Skeletal muscle cell (primary cell): ENCODE measurements around the gene HPS3.
"Not testable (repeated sequence)": the region's sequence is repeated elsewhere in the genome, so short reads cannot be mapped to it uniquely, and the experiment has no call there.

Experiments
- DNase-seq: peaks from one replicate; pipeline ENCODE4 v3.0.0-alpha.2; 2010; ENCODE audit warnings: low read depth
- H3K4me3 ChIP-seq: 2 replicates; pipeline ENCODE4 v1.5.1; 2011; ENCODE audit warnings: low read depth, mild to moderate bottlenecking, control low read depth, low read length, moderate library complexity

Gene HPS3

DNA sequence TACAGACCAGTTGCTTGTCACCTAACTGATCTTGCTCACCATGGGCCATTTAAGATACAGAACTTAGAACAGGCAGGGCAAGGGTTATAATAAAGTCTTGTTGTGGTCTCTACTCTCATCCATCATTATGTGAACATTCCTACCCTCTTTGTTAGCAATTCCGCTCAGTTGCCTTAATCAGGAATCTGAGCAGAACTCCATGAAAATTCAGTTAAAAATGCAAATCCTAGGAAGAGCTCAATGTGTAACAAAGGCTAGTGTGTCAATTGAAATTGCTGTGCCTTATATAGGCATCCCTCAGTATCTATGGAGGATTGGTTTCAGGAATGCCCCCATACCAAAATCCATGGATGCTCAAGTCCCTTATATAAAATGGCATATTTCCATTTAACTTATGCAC is 47.7 kb downstream of the HPS3 start:
- DNase-seq = no peak
- H3K4me3 ChIP-seq = no peak overlapping the region

GRCh38 chr3:149179220-149179619 is 49.8 kb downstream of the HPS3 start:
- DNase-seq = peak; percentile 15
- H3K4me3 ChIP-seq = no peak overlapping the region

DNA sequence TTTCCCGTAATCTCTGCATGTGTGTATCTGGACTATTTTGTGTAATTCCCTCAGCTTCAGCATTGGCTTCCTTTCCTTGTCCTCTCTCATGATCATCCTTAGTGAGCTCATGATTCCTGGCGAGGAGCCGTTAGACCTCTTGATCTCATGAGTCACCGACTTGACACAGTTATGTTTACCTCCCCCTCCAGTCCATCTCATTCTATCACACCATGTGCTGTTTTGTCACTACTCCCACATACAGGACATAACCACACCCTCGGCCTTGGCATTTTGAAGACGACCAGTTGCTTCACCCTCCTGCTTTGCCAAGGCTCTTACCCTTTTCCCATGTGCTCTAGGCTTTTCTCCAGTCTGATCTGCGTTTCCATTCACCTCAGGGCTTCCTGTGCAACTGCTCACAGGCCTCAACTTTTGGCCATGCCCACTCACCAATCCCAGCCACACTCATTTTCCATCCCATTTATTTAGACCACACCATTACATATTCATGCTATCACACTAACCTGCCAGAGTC is 50.7 kb downstream of the HPS3 start:
- peak; percentile 100 for DNase-seq
- H3K4me3 ChIP-seq = no peak overlapping the region

GRCh38 chr3:149181182-149181581 is 51.7 kb downstream of the HPS3 start:
- DNase-seq = no peak
- H3K4me3 ChIP-seq = no peak overlapping the region

GRCh38 chr3:149186219-149186618 is 56.8 kb downstream of the HPS3 start:
- H3K4me3 ChIP-seq = no peak overlapping the region
- no peak for DNase-seq

- DNase-seq = no peak
- H3K4me3 ChIP-seq = no peak overlapping the region
Observed at GRCh38 chr3:149186721-149187120, 57.3 kb downstream of the HPS3 start.

GRCh38 chr3:149188494-149188893 is 59.1 kb downstream of the HPS3 start:
- no peak overlapping the region for H3K4me3 ChIP-seq
- DNase-seq = no peak

GRCh38 chr3:149195221-149195620 is 65.8 kb downstream of the HPS3 start:
- H3K4me3 ChIP-seq = no peak overlapping the region
- no peak for DNase-seq

- H3K4me3 ChIP-seq, DNase-seq: not testable (repeated sequence)
Observed at GRCh38 chr3:149196805-149197592, 67.6 kb downstream of the HPS3 start.

- no peak for DNase-seq
- H3K4me3 ChIP-seq = no peak overlapping the region
Observed at GRCh38 chr3:149197669-149198068, 68.2 kb downstream of the HPS3 start.

DNA sequence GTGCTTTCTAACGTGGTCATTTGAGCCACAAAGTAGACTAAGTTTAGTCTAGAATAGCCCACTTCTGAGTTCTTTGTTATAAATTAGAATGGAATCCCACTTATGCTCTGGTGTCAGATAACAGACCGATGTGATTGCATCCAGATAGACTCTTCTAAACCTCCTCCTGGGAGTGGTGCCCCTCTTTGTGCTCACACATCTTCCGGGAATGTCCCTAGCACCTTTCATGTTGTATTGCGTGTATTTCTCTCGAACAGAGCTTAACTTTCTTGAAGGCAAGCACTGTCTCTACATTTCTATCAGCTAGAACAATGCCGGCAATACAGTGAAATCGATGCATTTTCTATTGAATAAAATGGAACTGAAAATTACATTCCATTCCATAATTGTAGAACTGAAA is 69.2 kb downstream of the HPS3 start:
- no peak overlapping the region for H3K4me3 ChIP-seq
- DNase-seq = peak; percentile 22

DNA sequence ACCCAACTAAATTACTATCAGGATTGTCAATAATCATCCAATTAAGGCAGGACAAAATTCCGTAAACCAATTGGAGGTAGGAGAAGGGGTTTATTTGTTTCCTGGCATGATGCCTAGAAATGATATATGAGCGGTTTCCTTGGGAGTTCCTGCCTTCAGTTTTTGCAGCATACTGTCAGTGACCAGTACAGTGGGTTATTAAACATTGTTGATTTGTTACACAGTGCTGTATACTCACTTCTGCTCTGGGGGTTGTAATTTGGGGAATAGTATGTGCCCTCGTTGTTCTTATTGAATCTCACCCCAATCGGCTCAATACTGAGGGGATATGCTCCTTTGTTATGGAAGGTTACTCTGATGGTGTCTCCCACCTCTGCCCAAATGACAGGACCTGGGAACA is 70.0 kb downstream of the HPS3 start:
- peak; percentile 21 for DNase-seq

DNA sequence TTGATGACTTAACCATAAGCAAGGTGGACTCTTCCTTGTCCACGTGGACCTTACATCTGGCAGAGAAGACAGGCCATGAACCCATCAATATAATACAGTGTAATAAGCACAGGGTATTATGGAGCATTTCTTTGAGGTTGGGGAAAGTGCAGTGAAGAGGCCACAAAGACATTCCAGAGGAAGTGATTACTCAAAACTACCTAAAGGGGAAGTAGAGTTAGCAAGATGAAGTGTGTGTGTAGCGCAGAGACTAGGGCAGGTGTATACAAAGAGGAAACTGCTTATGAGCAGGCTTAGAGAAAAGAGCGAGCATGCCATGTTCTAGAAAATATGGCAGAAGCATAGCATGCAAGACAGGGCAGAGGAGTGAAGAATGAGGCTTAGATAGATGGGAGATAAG is 74.3 kb downstream of the HPS3 start:
- DNase-seq = no peak
- no peak overlapping the region for H3K4me3 ChIP-seq

More for the DNA sequence above, 70.0 kb downstream of the HPS3 start:
- H3K4me3 ChIP-seq = no peak overlapping the region

DNA sequence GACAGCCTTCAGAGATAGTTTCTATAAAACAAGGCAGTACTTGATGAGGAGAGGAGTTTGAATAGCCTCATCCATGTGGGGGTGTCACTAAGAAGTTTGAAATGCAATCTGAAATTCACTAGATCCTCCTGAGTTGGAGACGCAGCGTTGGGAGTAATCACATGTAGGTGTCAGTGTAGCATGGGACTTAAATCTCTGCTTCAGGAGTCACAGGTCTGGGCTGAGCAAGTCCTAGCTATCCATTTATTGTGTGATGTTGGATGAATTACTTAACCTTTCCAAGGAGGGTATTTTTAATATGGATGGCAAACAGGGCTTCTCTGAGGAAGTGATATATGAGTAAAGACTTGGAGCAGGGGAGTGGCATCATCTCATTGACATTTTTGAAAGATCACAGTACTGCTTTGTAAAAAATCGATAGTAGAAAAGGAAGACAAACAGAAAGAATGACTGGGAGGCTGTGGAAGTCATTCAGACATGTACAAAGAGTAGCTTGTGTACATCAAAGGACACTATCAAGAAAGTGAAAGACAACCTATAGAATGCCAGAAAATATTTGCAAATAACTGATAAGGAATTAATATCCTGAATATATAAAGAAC is 75.1 kb downstream of the HPS3 start:
- no peak overlapping the region for H3K4me3 ChIP-seq

GRCh38 chr3:149207475-149207874 is 78.0 kb downstream of the HPS3 start:
- no peak overlapping the region for H3K4me3 ChIP-seq
- DNase-seq = no peak

More for the DNA sequence above, 75.1 kb downstream of the HPS3 start:
- no peak for DNase-seq

- H3K4me3 ChIP-seq = no peak overlapping the region
- no peak for DNase-seq
Observed at GRCh38 chr3:149209431-149209830, 80.0 kb downstream of the HPS3 start.

DNA sequence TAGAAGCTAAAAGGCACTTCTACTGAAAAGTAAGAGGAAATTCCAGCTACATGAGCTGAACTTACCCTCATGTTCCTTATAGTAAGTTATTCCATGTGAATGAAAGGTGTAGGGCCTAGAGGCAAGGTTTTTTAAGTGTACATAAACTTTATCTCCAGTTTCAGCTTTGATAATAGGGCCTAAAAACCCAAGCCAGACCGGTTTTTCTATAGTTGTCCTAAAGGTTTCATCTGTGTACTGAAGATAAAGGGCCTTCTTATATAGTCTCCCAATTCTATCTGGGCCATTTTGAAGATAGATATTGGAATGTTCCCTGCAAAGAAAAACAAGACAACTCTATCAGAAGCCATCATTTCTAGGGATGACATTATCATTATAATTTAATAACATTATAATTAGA is 82.9 kb downstream of the HPS3 start:
- no peak overlapping the region for H3K4me3 ChIP-seq
- DNase-seq = no peak

- no peak overlapping the region for H3K4me3 ChIP-seq
- DNase-seq = no peak
Observed at GRCh38 chr3:149214702-149215101, 85.3 kb downstream of the HPS3 start.

DNA sequence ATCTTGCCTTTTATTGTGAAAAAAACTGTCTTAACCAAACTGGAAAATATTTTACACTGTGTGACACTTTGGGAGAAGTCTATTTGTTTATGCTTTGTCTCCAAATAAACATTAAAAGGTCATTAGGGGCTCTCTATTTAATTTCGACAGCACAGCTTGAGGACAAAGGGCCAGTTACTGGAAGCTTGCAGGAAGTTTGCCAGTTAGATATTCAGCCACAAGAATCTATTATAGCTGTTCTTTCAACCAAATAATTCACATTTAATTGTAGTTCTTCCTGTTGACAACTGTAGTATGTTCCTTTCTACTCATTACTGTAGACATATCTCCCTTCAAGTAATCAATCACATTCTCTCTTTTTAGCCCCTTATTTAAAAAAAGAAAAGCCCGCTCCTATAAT is 86.1 kb downstream of the HPS3 start:
- DNase-seq = no peak
- no peak overlapping the region for H3K4me3 ChIP-seq

DNA sequence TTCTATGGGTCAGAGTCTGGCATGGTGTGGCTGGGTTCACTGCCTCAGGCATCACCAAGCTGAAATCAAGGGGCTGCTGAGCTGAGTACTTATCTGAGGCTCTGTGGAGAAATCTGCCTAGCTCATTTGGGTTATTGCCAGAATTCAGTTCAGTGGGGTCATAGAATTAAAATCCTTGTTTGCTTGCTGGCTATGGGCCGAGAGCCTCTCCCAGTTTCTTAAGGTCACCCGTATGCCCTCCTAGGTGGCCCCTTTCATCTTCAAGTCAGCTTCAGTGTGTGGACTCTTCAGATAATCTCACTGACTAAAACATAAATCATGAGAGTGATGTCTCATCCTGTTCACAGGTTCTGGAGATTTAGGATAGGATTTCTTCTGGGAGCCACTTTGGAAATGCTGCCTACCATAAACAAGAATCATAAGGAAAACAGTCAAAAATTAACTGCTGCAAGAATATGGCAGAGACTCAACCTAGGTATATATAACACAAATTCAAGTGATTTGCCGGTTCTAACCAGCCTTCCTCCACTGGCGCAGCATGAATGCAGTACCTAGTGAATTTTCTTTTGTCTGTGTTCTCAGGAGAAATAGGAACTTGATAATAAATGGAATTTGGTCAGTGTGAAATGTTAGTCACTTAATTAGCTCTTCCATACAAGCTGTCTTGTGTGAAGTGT is 86.9 kb downstream of the HPS3 start:
- H3K4me3 ChIP-seq = no peak overlapping the region
- DNase-seq = no peak
